ENCODE results near the gene C1QTNF12.
A peak's percentile ranks its signal among the peaks of the same experiment; 100 is the strongest.

The C1QTNF12 gene, protein sequence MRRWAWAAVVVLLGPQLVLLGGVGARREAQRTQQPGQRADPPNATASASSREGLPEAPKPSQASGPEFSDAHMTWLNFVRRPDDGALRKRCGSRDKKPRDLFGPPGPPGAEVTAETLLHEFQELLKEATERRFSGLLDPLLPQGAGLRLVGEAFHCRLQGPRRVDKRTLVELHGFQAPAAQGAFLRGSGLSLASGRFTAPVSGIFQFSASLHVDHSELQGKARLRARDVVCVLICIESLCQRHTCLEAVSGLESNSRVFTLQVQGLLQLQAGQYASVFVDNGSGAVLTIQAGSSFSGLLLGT

DNA sequence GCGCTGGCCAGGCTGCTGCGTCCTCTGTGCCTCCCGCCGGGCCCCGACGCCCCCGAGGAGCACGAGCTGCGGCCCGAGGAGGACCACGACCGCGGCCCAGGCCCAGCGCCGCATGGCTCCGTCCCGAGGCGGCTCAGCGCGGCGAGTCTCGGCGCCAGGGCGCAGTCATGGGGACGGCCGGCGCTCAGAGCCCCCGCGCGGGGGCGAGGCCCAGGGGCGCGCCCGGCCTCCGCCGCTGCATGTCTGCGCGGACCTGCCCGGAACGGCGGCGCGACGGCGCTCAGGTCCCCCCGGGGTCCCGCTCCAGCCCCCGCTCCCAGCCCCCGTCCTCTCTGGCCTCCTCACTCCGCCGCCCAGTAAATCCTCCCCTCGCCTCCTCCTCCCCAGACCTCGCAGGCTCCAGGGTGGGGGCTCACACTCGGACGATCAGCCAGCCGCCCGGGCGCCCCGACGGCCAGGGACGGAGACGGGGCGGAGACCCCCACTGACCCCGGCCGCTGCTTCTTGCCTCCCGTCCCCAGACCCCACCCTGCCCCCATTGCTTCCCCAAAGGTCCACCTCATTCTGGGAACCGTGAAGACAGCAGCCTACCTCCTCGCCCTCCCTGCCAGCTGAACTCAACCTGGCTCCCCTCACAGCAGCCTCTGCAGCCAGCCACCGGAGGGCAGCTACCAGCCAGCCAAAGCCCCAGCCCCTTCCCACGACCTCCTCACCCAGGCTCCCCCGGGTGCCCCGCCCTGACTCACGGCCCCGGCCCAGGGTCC lies at the start of gene C1QTNF12:
TSS of gene C1QTNF12 (minus strand) at position 146 of the 764 bp plus-strand sequence. CDS start at position 114, 32 bp downstream.
- no peak for DNase-seq (ENCODE audit: low read depth in 2 of 2)

DNA sequence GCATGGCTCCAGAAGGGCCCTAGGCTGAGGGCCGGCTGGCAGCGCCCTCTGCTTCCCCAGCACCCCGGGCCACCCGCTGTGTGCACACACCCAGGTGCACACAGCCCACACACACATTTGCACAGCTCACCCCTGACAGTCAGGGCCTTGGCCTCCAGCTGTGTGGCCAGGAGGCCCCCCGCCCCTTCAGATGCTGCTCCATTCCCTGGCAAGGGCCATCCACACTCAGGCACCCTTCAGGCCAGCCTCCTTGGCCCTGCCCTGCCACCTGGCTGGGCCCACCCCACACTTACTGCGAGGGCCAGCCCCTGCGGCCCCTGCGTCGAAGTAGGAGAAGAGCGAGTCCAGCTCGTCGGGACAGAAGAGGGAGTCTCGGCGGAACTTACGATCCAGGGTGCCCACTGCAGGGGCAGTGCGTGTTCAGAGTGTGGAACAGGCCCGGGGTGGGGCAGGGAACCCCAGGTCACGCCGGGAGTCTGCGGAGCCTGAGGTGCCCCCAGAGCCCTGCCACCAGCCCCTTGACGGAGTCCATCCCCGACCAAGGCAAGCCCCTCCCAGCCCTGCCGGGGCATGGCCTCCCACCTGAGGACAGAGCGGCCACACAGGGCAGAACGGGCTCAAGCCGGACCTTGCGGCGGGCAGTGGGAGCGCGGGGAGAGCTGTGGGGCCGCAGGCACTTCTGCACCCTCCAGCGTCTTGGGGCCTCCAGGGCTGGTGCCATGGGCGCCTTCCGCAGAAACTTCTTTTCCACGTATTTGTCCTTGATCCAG lies 48.8 kb upstream of the C1QTNF12 start:
- DNase-seq (ENCODE audit: low read depth in 2 of 2), result no peak

GRCh38 chr1:1294250-1294890 lies 47.8 kb upstream of the C1QTNF12 start:
- DNase-seq (ENCODE audit: low read depth in 2 of 2), result no peak

DNA sequence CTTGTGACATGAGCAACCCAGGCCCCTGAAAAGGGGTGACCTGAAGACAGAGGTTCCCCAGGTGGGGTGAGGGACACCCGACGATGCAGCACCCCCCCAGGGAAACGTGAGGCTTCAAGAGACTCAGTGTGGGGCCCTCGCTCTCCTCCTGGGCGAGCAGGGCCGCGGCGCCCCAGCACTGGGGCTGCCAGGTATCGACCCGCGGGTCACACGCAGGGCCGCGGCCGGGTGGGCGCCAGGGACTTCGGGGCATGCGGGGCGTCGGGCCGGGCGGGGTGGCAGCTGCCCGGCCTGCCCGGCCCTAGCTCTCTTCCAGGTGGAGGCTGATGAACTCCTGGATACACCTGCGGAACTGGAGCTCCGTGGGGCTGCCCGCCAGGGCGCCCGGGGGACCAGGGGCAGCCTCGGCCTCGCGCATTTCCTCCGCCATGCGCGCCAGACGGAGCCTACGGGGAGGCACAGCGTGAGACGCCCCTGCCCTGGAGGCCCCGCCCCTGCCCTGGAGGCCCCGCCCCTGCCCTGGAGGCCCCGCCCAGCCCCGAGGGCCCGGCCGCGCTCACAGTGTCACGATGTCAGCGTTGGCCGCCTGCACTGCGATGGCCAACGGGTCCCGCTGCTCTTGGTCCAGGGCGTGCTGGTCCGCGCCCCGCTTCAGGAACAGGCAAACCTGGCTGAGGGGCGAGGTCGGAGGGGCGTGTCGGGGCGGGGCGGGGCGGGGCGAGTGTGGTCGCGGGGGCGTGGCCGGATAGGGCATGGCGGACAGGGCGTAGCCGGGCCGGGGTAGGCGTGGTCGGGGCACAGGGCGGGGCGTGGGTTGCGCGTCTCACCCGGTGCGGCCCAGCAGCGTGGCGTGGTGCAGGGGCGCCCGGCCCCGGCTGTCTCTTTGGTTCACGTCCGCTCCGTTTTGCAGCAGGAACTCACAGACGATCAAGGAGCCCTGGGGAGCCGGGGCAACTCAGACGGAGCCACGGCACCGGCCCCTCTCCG lies 47.0 kb upstream of the C1QTNF12 start:
- no peak for DNase-seq (ENCODE audit: low read depth in 2 of 2)

DNA sequence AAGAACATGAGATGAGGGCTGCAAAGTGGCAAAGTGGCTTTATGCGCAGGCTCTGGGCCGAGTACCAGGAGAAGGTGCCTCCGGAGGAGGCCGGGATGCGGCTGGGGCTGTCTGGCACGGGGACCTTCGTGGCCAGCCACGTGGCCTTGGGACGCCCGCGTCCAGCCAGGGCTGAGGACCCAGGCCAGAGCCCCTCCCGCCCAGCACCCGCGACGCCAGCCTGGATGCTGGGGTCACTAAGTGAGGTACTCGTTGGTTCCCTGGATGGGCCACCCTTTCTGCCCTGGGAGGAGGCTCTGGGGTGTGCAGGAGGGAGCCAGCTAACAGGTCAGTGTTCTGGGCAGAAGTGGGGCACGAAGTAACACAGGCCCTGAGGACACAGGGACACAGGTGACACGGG lies 46.3 kb upstream of the C1QTNF12 start:
- no peak for DNase-seq (ENCODE audit: low read depth in 2 of 2)

- DNase-seq (ENCODE audit: low read depth in 2 of 2), result no peak
Measured at GRCh38 chr1:1292442-1292779, 45.9 kb upstream of the C1QTNF12 start.

- peak in 1 of 2 donors; percentile 37 for DNase-seq (ENCODE audit: low read depth in 2 of 2)
Measured at GRCh38 chr1:1291548-1292441, 45.3 kb upstream of the C1QTNF12 start.

DNA sequence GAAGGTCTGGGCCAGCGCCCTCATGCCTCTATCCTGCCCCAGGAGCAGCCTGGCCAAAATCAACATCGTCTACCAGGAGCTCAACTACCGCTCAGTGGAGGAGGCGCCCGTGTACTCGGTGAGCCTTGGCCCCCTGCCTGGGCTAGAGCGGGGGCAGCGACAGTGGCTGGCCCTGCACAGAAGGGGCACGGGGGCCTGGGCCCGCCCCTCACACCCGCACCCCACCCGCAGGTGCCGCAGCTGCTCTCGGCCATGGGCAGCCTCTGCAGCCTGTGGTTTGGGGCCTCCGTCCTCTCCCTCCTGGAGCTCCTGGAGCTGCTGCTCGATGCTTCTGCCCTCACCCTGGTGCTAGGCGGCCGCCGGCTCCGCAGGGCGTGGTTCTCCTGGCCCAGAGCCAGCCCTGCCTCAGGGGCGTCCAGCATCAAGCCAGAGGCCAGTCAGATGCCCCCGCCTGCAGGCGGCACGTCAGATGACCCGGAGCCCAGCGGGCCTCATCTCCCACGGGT lies 44.6 kb upstream of the C1QTNF12 start:
- no peak for DNase-seq (ENCODE audit: low read depth in 2 of 2)

- peak in 1 of 2 donors; percentile 49 for DNase-seq (ENCODE audit: low read depth in 2 of 2)
Measured at GRCh38 chr1:1290238-1290731, 43.8 kb upstream of the C1QTNF12 start.

GRCh38 chr1:1287288-1288110 lies 41.0 kb upstream of the C1QTNF12 start:
- DNase-seq (ENCODE audit: low read depth in 2 of 2), result no peak

DNA sequence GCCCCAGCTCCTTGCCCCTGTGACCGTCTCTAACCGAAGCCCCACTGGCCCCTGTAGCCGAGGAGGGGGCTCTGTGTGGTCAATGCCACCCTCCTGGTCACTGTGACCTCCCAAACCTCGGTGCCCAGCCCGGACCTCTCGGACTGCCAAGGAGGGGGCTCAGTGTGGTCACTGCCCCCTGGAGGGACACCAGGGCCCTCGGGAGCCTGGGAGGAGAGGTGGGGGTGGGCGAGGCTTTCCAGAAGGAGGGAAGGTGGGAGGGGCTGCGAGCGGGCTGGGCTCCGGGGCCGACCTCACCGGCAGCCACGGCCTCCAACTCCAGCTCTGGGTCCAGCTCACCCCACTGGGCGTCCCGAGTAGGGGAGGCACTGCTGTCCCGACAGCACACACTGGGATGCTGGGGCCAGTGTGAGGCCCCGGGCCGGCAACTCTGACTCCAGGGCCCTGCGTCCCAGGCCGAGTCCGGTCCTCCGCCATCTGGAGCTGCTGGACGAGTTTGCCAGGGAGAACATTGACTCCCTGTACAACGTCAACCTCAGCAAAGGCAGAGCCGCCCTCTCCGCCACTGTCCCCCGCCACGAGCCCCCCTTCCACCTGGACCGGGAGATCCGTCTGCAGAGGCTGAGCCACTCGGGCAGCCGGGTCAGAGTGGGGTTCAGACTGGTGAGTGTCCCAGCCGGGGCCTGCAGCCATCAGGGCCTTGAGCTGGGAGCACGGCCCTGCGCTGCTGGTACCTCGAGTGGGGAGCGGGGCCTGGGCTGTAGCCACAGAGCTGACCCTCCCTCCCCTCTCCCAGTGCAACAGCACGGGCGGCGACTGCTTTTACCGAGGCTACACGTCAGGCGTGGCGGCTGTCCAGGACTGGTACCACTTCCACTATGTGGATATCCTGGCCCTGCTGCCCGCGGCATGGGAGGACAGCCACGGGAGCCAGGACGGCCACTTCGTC lies 40.1 kb upstream of the C1QTNF12 start:
- no peak for DNase-seq (ENCODE audit: low read depth in 2 of 2)

DNA sequence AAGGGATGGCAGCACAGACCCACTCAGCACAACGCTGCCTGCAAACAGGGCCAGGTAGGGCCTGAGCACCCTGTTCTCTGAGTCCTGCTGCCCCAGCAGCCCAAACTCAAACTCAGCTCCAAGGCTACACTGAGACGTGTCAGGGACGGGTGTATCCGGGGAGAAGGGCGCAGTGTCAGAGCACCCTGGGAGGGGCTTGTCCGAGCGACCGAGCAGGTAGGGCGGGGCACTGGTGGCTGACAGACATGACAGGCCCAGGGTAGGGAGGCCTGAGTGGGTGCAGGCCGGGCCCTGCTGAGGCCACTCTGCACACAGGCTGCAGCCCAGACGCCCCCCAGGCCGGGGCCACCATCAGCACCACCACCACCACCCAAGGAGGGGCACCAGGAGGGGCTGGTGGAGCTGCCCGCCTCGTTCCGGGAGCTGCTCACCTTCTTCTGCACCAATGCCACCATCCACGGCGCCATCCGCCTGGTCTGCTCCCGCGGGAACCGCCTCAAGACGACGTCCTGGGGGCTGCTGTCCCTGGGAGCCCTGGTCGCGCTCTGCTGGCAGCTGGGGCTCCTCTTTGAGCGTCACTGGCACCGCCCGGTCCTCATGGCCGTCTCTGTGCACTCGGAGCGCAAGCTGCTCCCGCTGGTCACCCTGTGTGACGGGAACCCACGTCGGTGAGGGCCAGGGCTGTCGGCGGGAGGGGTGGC lies 39.2 kb upstream of the C1QTNF12 start:
- no peak for DNase-seq (ENCODE audit: low read depth in 2 of 2)

GRCh38 chr1:1285102-1285571 lies 38.6 kb upstream of the C1QTNF12 start:
- no peak for DNase-seq (ENCODE audit: low read depth in 2 of 2)

DNA sequence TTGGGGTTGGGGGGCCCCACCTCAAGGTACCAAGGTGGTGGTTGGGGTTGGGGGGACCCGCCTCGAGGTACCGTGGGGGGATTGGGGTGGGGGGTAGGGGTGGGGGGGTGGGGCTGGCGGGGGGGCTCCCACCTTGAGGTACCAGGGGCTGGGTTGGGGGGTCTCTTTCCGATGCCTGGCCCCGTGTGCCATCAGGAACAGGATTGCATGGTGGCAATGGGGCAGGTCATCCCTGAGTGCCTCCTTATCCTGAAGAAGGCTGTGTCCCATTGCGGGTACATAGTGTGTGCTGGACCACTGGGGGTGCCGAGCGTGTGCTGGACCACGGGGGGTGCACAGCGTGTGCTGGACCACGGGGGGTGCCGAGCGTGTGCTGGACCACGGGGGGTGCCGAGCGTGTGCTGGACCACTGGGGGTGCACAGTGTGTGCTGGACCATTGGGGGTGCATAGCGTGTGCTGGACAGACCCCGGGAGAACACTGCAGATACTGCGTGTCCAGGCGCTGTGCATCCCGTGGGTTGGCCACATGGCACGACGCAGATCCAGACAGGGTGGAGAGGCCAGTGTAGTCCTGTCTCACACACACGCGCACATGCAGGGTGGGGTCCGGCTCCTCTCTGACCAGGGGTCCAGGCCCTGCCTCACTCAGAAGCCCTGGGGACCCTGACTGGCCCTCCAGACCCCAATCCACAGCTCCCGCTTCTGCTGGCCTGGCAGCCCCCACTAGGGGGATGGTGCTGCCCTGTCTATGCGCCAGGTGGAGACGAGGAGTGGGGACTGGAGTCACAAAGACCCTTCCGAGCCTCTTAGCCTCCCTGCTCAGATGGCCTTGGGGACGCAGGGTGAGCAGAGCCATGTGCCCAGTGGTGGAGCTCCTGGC lies 37.9 kb upstream of the C1QTNF12 start:
- DNase-seq (ENCODE audit: low read depth in 2 of 2), result no peak

DNA sequence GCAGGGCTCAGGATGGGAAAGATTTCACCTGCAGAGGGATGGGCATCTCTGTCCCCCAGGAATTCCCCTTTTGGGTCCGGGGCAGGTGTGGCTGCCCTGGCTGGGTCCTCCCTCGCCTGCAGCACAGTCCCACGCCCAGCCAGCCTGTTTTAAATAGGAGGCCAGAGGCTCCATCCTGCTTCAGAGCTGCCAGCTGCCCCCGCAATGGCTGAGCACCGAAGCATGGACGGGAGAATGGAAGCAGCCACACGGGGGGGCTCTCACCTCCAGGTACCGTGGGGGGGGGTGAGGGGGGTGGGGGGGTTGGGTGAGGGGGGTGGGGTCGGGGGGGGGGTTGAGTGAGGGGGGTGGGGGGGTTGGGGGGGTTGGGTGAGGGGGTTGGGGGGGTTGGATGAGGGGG lies 37.3 kb upstream of the C1QTNF12 start:
- DNase-seq (ENCODE audit: low read depth in 2 of 2), result no peak

DNA sequence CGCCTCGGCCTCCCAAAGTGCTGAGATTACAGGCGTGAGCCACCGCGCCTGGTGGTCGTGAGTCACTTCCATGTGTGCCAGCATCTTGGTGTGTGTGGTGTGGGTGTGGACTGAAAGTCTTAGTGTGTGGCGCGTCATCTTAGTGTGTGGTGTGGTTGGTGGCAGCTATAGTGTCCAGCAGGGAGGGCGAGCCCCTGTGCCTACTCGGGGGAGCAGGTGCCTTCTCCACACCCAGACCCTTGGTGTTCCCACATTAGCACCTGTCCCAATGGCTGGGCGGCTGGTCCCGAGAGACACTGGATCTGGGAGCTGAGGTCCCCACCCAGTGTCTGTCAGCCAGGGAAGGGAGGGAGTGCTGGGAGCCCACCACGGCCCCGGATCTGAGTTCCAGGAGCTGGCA lies 36.5 kb upstream of the C1QTNF12 start:
- peak in 1 of 2 donors; percentile 44 for DNase-seq (ENCODE audit: low read depth in 2 of 2)

Measured in stimulated activated CD4-positive, alpha-beta T cell treated with anti-CD3 and anti-CD28 coated beads, Interleukin-15, amount 100 ng/mL, for 48 hours (primary cell).